Measurements from ENCODE around the gene RASGEF1C.

RASGEF1C gene

GRCh38 chr5:180215783-180216630 is 7.0 kb upstream of the RASGEF1C start:
- TF ChIP-seq TAF1 (IDR thresholded peaks at IDR 0.05; ENCODE audit: borderline replicate concordance, insufficient read depth, low read length) (no peak), POLR2AphosphoS5 (IDR thresholded peaks at IDR 0.05; ENCODE audit: low read depth, low read length) (no peak), FOXP2 (optimal IDR thresholded peaks at IDR 0.05; ENCODE audit: borderline replicate concordance, extremely low read depth, extremely low read length, insufficient read depth) (no peak), REST (IDR thresholded peaks at IDR 0.05; ENCODE audit: insufficient read depth in 1 of 2, low read depth in 2 of 2, low read length in 2 of 2) (no peak), SIN3A (IDR thresholded peaks at IDR 0.05; ENCODE audit: borderline replicate concordance, insufficient read depth, low read length) (no peak)

GRCh38 chr5:180214870-180215770 is 6.1 kb upstream of the RASGEF1C start:
- TF ChIP-seq TAF1 (IDR thresholded peaks at IDR 0.05; ENCODE audit: borderline replicate concordance, insufficient read depth, low read length) = no peak
- no peak for TF ChIP-seq REST (IDR thresholded peaks at IDR 0.05; ENCODE audit: insufficient read depth in 1 of 2, low read depth in 2 of 2, low read length in 2 of 2)
- TF ChIP-seq SIN3A (IDR thresholded peaks at IDR 0.05; ENCODE audit: borderline replicate concordance, insufficient read depth, low read length) = no peak
- TF ChIP-seq FOXP2 (optimal IDR thresholded peaks at IDR 0.05; ENCODE audit: borderline replicate concordance, extremely low read depth, extremely low read length, insufficient read depth) = no peak
- no peak for TF ChIP-seq POLR2AphosphoS5 (IDR thresholded peaks at IDR 0.05; ENCODE audit: low read depth, low read length)

GRCh38 chr5:180213657-180214207 is 4.7 kb upstream of the RASGEF1C start:
- TF ChIP-seq POLR2AphosphoS5 (IDR thresholded peaks at IDR 0.05; ENCODE audit: low read depth, low read length) (no peak), FOXP2 (optimal IDR thresholded peaks at IDR 0.05; ENCODE audit: borderline replicate concordance, extremely low read depth, extremely low read length, insufficient read depth) (no peak), REST (IDR thresholded peaks at IDR 0.05; ENCODE audit: insufficient read depth in 1 of 2, low read depth in 2 of 2, low read length in 2 of 2) (no peak), SIN3A (IDR thresholded peaks at IDR 0.05; ENCODE audit: borderline replicate concordance, insufficient read depth, low read length) (no peak), TAF1 (IDR thresholded peaks at IDR 0.05; ENCODE audit: borderline replicate concordance, insufficient read depth, low read length) (no peak)

- TF ChIP-seq TAF1 (IDR thresholded peaks at IDR 0.05; ENCODE audit: borderline replicate concordance, insufficient read depth, low read length) = no peak
- no peak for TF ChIP-seq FOXP2 (optimal IDR thresholded peaks at IDR 0.05; ENCODE audit: borderline replicate concordance, extremely low read depth, extremely low read length, insufficient read depth)
- no peak for TF ChIP-seq REST (IDR thresholded peaks at IDR 0.05; ENCODE audit: insufficient read depth in 1 of 2, low read depth in 2 of 2, low read length in 2 of 2)
- no peak for TF ChIP-seq POLR2AphosphoS5 (IDR thresholded peaks at IDR 0.05; ENCODE audit: low read depth, low read length)
- no peak for TF ChIP-seq SIN3A (IDR thresholded peaks at IDR 0.05; ENCODE audit: borderline replicate concordance, insufficient read depth, low read length)
These were observed 4.2 kb upstream of the RASGEF1C start for GRCh38 chr5:180213256-180213600.

Measured in PFSK-1 (cell line).